Activated naive CD8-positive, alpha-beta T cell treated with anti-CD3 and anti-CD28 coated beads, Interleukin-2, amount 50 U/mL, for 24 hours (primary cell): ENCODE data around the gene COL8A2.

Source experiments
- ATAC-seq: fragments of 150-1000 bp; cut with Tn5 transposase; one replicate; pipeline ENCODE4 v1.10.0; 2021
- DNase-seq: peaks from one replicate; pipeline ENCODE4 v3.0.0; 2021
- H3K27ac Mint-ChIP-seq: one replicate; pipeline ENCODE4 v1.8.0; 2021; ENCODE audit warnings: mild to moderate bottlenecking, mixed read lengths
- H3K27me3 Mint-ChIP-seq: one replicate; pipeline ENCODE4 v1.8.0; 2021; ENCODE audit warnings: mixed read lengths
- H3K36me3 Mint-ChIP-seq: one replicate; pipeline ENCODE4 v1.8.0; 2021; ENCODE audit warnings: low read depth, mixed read lengths
- H3K4me1 Mint-ChIP-seq: one replicate; pipeline ENCODE4 v1.8.0; 2021; ENCODE audit warnings: mixed read lengths
- H3K4me3 Mint-ChIP-seq: one replicate; pipeline ENCODE4 v1.8.0; 2021; ENCODE audit warnings: mild to moderate bottlenecking, moderate library complexity, mixed read lengths
- H3K9me3 Mint-ChIP-seq: one replicate; pipeline ENCODE4 v1.8.0; 2021; ENCODE audit warnings: mixed read lengths

The COL8A2 gene

DNA sequence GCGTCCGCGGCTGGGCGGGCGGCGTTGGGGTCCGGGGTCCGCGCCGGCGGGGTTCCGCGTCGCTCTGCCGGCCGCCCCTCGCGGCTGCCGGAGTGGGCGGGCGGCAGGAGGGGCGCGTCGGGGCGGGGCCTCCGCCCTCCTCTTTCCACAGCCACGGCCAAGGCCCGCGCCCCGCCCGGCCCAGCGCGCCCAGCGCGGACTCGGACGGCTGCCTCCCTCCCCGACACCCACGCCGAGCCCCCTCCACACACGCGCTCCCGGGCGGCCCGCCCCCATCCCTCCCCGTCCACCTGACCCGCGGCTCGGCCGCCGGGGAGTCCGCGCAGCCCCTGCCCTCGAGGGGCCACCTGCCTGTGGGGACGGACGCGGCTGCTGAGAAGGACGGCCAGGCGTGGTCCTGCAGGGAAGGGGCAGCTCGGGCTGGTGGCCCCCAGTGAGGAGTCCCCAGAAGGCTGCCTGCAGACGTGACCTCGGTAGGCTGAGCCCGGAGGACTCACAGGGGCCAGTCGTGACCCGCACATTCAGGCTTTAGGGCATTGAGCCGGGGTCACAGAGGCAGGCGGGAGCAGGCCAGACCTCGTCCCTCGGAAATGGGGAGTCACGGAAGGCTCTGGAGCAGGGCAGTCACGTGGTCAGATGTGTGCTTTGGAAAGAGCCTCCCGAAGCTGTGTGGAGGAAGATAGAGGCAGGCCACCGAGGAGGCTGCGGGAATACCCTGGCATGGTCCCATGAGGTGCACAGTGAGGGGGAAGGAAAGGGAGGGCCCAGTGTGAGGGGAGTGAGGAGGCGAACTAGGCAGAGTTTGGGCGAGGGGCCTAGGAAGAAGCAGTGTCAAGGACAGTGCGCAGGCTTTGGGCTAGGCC lies at the start of gene COL8A2:
Gene COL8A2, minus strand, starts transcription at position 94 of the 863 bp plus-strand sequence. CDS start 24,980 bp downstream, outside the sequence.
- no peaks in the 10 kb centered on the region for H3K36me3 Mint-ChIP-seq
- no peaks in the 10 kb centered on the region for H3K9me3 Mint-ChIP-seq
- H3K27me3 Mint-ChIP-seq: peaks cover 28% of the 10 kb centered on the region
- peak within 1 kb of the TSS; percentile 62 for H3K4me3 Mint-ChIP-seq
- DNase-seq: no peak
- no peak for ATAC-seq
- no peak within 1 kb of the TSS for H3K27ac Mint-ChIP-seq
- H3K4me1 Mint-ChIP-seq: peaks cover 28% of the 10 kb centered on the region

DNA sequence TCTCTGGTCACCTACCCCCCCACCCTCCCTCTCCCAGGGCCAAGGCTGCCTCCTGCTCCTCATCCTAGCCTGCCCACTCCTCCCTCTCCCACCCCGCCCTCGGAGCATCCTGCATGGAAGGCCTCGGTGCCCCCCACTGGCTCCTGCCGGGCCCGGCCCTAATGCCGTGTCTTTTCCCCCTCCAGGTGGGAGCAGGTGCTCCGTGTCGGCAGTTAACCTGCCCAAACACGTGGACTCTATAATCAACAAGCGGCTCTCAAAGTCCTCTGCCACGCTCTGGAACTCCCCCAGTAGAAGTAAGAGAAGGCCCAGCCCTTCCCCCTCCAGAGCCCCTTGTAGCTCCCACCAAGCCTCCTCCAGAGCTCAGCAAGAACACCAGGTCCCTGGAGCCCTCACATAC lies 49.7 kb upstream of the COL8A2 start:
- peaks cover 40% of the 10 kb centered on the region for H3K36me3 Mint-ChIP-seq
- no peak for ATAC-seq
- no peaks in the 10 kb centered on the region for H3K27me3 Mint-ChIP-seq
- no peak overlapping the region for H3K27ac Mint-ChIP-seq
- no peak for DNase-seq
- H3K4me1 Mint-ChIP-seq: peaks cover 8% of the 10 kb centered on the region
- H3K4me3 Mint-ChIP-seq: no peak overlapping the region
- no peaks in the 10 kb centered on the region for H3K9me3 Mint-ChIP-seq

DNA sequence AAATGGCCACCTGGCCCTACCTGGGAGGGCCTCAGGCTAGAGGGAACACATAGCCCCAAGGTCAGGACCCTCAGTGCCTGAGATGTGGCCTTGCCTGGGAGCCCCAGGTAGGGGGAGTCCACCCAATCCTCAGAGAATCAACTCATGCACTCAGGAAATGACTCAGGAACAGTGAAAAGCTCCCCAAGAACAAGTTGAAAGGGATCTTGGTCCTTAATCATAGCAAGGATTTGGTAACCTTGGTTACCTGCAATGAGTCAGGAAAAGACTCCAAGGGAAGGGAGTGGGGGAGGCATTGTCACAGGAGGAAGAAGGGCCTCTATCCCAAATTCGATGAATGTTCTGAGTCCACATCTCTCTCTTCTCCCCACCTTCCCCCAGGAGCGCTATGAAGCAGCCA lies 48.0 kb upstream of the COL8A2 start:
- peak overlapping the region; percentile 33 for H3K27ac Mint-ChIP-seq
- no peaks in the 10 kb centered on the region for H3K9me3 Mint-ChIP-seq
- H3K4me1 Mint-ChIP-seq: peaks cover 11% of the 10 kb centered on the region
- peaks cover 44% of the 10 kb centered on the region for H3K36me3 Mint-ChIP-seq
- ATAC-seq (no peak), DNase-seq (no peak)
- H3K4me3 Mint-ChIP-seq: no peak overlapping the region
- no peaks in the 10 kb centered on the region for H3K27me3 Mint-ChIP-seq

DNA sequence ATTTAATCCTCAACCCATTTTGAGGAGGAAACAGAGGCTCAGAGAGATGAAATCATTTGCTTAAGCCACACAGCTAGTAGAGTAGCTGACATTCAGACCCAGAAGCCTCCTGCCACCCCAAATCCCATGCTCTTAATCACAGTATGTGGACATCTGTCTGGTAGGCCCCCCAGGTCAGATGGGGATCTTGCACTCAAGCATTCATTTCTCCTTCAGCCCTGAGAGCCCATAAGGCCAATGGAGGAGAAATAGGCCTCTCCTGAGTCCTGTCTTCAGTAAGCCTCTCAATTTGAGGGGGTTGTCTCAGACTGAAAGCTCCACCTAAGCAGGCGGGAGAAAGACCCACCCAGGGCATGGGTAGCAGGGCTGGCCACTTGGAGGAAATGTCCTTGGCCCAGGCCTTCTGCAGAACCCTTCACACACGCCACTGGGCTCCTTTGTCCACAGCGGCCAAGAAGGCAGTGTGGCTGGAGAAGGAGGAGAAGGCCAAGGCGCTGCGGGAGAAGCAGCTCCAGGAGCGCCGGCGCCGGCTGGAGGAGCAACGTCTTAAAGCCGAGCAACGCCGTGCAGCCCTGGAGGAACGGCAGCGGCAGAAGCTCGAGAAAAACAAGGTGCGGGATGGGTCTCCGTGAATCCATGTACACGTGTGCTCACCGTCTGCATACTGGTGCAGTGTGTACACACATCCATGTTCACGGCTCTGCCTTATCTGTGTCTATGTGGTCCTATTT lies 47.2 kb upstream of the COL8A2 start:
- Mint-ChIP-seq H3K27ac (peak overlapping the region; percentile 33), H3K27me3 (no peaks in the 10 kb centered on the region), H3K4me3 (no peak overlapping the region), H3K36me3 (peaks cover 44% of the 10 kb centered on the region), H3K9me3 (no peaks in the 10 kb centered on the region), H3K4me1 (peaks cover 12% of the 10 kb centered on the region)
- no peak for ATAC-seq
- DNase-seq: no peak

DNA sequence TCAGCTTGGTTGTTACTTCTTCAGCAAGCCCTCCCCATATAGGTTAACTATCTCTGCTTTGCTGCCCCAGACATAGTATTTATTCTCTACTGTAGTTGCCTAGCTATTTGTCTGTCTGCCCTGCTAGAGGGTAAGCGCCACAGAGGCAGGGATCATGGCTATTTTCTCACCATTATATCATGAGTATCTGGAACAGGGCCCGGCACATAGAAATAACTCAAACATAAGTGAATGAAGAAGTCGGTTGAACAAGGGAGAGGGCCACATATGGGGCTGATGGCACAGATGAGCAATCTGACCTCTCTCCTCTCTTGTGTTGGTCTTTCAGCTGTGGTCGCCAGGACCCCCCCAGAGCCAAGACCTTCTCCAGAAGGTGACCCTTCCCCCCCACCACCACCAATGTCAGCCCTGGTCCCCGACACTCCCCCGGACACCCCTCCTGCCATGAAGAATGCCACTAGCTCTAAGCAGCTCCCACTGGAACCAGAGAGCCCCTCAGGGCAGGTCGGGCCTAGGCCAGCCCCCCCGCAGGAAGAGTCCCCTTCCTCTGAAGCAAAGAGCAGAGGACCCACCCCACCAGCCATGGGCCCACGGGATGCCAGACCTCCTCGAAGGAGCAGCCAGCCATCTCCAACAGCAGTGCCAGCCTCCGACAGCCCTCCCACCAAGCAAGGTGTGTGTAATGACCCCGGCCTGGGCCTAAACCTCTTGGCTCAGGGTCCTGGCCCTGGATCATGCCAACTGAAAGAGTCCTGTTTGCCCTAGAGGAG lies 45.8 kb upstream of the COL8A2 start:
- H3K4me1 Mint-ChIP-seq: peaks cover 26% of the 10 kb centered on the region
- H3K27ac Mint-ChIP-seq: peak overlapping the region; percentile 77
- H3K4me3 Mint-ChIP-seq: no peak overlapping the region
- H3K36me3 Mint-ChIP-seq: peaks cover 50% of the 10 kb centered on the region
- no peaks in the 10 kb centered on the region for H3K27me3 Mint-ChIP-seq
- DNase-seq (no peak), ATAC-seq (no peak)
- no peaks in the 10 kb centered on the region for H3K9me3 Mint-ChIP-seq

DNA sequence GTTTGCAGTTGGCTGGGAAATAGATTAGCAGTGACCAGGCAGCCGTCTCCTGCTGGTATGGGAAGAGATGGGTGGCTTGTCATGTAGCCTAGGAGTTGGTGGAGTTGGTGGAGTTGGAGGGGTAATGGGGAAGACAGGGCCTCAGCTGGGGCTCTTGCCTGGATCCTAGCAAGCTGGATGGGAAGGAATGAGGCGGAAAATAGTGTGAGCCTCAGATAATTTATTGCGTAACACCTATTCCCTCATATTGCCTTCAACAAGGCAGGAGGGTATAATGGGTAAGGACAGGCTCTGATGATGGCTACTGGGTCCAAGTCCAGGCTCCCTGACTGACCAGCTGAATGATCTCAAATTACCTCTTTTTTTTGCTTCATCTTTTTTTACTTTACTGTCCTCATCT lies 43.5 kb upstream of the COL8A2 start:
- no peak overlapping the region for H3K4me3 Mint-ChIP-seq
- H3K27ac Mint-ChIP-seq: peak overlapping the region; percentile 71
- no peaks in the 10 kb centered on the region for H3K27me3 Mint-ChIP-seq
- ATAC-seq: no peak
- peaks cover 45% of the 10 kb centered on the region for H3K36me3 Mint-ChIP-seq
- no peak for DNase-seq
- peaks cover 35% of the 10 kb centered on the region for H3K4me1 Mint-ChIP-seq
- H3K9me3 Mint-ChIP-seq: no peaks in the 10 kb centered on the region

DNA sequence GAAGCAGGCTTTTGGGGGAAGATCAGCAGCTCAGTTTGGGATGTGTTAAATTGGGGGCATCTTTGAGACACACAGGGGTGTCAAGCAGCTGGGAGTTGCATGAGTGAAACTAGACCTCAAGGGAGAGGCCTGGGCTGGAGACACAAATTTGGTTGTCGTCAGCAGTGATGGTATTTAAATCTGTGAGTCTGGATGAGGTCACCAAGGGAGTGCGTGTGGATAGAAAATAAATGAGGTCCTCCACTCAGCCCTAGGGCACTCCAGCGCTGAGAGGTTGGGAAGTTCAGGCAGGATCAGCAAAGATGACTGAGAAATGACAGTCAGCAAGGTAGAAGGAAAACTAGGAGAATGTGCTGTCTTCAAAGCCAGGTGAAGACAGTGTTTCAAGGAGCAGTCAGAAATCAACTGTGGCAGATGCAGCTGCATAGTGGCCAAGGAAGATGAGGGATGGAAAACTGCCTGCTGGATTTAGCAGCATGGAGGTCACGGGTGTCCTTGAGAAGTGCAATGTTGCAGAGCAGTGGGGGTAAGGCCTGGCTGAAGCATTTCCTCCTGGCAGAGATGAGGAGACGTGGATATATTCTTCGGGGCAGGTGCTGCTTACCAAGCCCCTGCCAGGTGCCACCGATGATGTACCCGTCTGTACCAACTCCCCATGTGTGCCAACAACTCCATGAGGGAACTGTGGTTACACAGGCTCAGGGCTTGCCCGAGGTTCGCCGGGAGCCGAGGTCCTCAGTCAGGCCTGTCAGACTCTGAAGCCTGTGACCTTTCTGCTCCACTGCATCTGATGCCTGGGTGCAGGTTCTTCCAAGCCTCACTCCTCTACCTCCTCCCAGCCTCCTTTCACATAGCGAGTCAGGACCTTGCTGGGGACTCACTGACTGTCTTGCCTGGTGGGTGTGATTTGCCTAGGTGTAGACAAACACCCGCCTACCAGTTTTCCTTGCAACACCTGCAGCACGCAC lies 42.2 kb upstream of the COL8A2 start:
- no peaks in the 10 kb centered on the region for H3K27me3 Mint-ChIP-seq
- H3K4me1 Mint-ChIP-seq: peaks cover 41% of the 10 kb centered on the region
- no peak for ATAC-seq
- H3K4me3 Mint-ChIP-seq: no peak overlapping the region
- H3K9me3 Mint-ChIP-seq: no peaks in the 10 kb centered on the region
- H3K36me3 Mint-ChIP-seq: peaks cover 40% of the 10 kb centered on the region
- no peak for DNase-seq
- peak overlapping the region; percentile 79 for H3K27ac Mint-ChIP-seq

DNA sequence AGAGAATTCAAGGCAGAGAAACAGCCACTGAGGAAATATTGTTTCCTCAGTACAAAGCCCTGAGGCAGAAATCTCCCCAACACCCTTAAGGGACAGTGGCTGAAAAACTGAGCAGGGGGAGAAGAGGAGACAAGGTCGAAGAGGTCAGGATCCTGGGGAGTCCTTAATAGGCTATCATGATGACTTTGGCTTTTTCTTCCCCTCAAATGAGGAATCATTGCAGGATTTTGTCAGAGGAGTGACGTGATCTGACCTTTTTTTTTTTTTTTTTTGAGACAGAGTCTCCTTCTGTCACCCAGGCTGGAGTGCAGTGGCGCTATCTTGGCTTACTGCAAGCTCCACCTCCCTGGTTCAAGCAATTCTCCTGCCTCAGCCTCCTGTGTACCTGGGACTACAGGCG lies 41.1 kb upstream of the COL8A2 start:
- peaks cover 49% of the 10 kb centered on the region for H3K4me1 Mint-ChIP-seq
- ATAC-seq (no peak), DNase-seq (no peak)
- H3K9me3 Mint-ChIP-seq: no peaks in the 10 kb centered on the region
- H3K4me3 Mint-ChIP-seq: no peak overlapping the region
- peak overlapping the region; percentile 70 for H3K27ac Mint-ChIP-seq
- peaks cover 41% of the 10 kb centered on the region for H3K36me3 Mint-ChIP-seq
- H3K27me3 Mint-ChIP-seq: no peaks in the 10 kb centered on the region

DNA sequence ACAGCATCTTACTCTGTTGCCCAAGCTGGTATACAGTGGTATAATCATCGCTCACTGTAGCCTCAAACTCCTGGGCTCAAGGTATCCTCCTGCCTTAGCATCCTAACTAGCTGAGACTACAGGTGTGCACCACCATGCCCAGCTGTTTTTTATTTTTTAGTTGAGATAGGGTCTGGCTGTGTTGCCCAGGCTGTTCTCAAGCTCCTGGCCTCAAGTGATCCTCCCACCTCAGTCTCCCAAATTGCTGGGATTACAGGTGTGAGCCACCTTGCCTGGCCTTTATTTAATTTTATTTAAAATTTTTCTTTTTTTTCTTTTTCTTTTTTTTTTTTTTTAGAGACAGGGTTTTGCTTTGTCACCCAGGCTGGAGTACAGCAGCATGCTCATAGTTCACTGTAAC lies 40.1 kb upstream of the COL8A2 start:
- H3K4me1 Mint-ChIP-seq: peaks cover 59% of the 10 kb centered on the region
- H3K36me3 Mint-ChIP-seq: peaks cover 41% of the 10 kb centered on the region
- H3K9me3 Mint-ChIP-seq: no peaks in the 10 kb centered on the region
- no peaks in the 10 kb centered on the region for H3K27me3 Mint-ChIP-seq
- no peak overlapping the region for H3K4me3 Mint-ChIP-seq
- no peak overlapping the region for H3K27ac Mint-ChIP-seq
- ATAC-seq: no peak
- no peak for DNase-seq

DNA sequence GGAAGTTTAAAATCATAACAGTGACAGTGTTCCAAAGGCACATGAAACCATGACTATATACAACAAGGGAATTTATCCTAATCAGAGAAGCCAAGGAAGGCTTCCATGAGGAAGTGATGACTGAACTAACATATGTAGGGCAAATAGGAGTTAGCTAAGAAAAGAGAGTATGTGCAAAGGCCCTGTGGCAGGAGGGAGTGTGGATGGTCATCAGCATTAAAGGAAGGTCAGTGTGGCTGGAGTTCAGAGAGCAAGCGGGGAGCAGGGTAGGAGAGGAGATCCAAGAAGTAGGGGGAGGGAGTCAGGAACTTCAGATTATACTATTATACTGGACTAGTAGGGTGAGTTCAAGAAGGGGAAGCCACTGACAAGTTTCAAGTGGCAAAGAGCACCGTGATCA lies 39.3 kb upstream of the COL8A2 start:
- ATAC-seq (no peak), DNase-seq (no peak)
- Mint-ChIP-seq H3K4me1 (peaks cover 67% of the 10 kb centered on the region), H3K4me3 (no peak overlapping the region), H3K27ac (no peak overlapping the region), H3K9me3 (no peaks in the 10 kb centered on the region), H3K27me3 (no peaks in the 10 kb centered on the region), H3K36me3 (peaks cover 41% of the 10 kb centered on the region)

DNA sequence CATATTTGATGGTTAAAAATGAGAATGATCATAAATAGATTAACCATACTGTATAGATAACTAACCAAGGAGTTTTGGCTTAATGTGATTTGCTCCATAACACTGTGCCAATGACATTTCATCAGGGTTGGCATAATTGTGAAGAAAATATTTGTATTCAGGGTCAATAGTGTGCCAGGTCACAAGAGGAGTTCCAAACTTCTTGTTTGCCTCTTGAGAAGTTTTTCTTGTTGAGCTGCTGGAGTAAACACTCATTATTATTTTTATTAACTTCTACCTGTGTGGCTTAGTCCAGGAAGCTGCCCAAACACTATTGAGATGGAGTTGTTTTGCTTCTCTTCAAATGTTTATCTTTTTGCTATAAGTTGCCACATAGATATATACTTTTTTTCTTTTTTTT lies 38.4 kb upstream of the COL8A2 start:
- DNase-seq: no peak
- H3K9me3 Mint-ChIP-seq: no peaks in the 10 kb centered on the region
- H3K27me3 Mint-ChIP-seq: no peaks in the 10 kb centered on the region
- ATAC-seq: no peak
- H3K4me3 Mint-ChIP-seq: peak overlapping the region; percentile 13
- H3K4me1 Mint-ChIP-seq: peaks cover 72% of the 10 kb centered on the region
- peak overlapping the region; percentile 91 for H3K27ac Mint-ChIP-seq
- H3K36me3 Mint-ChIP-seq: peaks cover 42% of the 10 kb centered on the region

DNA sequence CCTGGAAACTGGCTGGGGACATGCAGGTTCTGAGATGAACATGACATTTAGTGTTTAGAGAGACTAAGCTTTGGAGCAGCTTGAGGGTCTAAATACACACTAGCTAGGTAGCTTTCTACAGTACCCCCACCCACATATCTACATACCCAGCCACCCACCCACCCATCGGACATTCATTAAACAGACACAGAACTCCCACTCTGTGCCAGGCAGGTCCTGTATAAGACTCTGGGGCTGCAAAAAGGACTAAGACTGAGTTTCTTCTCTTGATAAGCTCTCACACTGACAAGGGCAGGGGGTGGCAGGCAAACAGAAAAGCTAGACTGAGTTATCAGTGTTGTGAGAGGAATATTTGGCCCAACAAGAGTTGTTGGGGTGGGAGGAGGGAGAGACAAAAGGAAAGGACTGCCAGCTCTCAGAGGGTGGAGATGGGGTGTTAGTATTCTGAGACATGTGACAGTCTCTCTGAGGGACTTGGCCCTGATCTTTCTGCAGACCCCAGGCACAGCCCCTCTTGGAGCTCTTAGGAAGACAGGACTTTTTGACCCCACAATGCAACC lies 37.7 kb upstream of the COL8A2 start:
- DNase-seq (no peak), ATAC-seq (no peak)
- no peaks in the 10 kb centered on the region for H3K27me3 Mint-ChIP-seq
- H3K9me3 Mint-ChIP-seq: no peaks in the 10 kb centered on the region
- peaks cover 43% of the 10 kb centered on the region for H3K36me3 Mint-ChIP-seq
- peak overlapping the region; percentile 91 for H3K27ac Mint-ChIP-seq
- peaks cover 77% of the 10 kb centered on the region for H3K4me1 Mint-ChIP-seq
- peak overlapping the region; percentile 83 for H3K4me3 Mint-ChIP-seq

DNA sequence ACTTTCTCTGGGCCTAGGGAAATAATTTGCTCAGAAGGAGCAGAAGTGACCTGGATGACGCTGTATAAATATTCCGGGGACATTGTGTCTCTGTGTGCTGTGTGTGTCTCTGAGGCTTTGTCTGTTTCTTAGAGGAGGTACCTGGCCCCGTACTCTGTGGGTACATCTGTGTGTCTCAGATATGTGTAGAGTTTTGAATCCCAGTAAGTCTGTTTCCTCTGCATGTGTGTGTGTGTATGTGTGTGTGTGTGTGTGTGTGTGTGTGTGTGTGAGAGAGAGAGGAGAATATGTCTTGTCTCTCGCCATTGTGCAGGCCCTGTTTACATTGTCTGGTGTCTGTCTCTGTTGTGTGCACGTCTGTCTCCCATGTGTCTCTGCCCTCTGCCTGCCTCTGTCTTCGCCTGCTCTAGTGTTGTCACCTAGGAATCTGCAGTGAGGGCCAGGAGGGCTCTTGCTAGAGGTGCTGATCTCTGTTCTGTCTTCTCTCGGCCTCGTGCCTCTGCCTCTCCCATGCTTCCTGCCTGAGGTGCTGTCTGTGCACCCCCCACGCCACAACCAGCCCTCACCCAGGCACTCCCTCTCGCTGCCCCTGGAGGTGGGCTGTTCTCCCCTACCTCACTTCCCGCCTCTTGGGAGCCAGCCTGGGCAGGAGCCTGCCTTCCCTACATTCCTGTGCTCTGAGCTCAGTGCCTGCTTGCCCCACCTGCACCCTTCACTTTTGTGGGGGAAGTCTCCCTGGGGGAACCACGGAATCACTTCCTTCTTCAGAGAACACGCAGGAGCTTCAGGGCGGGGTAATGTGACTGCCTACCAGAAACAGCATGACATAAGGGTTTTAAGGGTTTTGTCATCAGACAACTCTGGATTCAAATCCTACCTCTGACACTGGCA lies 36.9 kb upstream of the COL8A2 start:
- peak; percentile 34 for DNase-seq
- Mint-ChIP-seq H3K27me3 (no peaks in the 10 kb centered on the region), H3K36me3 (peaks cover 43% of the 10 kb centered on the region), H3K27ac (peak overlapping the region; percentile 91), H3K4me3 (peak overlapping the region; percentile 83), H3K9me3 (no peaks in the 10 kb centered on the region), H3K4me1 (peaks cover 79% of the 10 kb centered on the region)
- no peak for ATAC-seq
